ENCODE results near the gene KMT2E.

GRCh38 chr7:104973227-104973626, 40.8 kb upstream of the KMT2E start:
- TF ChIP-seq POLR2AphosphoS5 (IDR thresholded peaks at IDR 0.05; ENCODE audit: low read depth, low read length) = no peak
- no peak for TF ChIP-seq POLR2A (IDR thresholded peaks at IDR 0.05; ENCODE audit: low read depth, low read length)
- no peak for TF ChIP-seq TAF1 (IDR thresholded peaks at IDR 0.05; ENCODE audit: borderline replicate concordance, low read depth, low read length)

All from GM12892 (cell line).